Chondrocyte (in vitro differentiated cells): Measurements from ENCODE around the gene ST6GALNAC1. TPM values are rescaled to one million over a fixed set of nuclear protein-coding genes. Genes with fewer than 3 reads are reported as not detected.

Experiments
- DNase-seq: peaks from one replicate; pipeline ENCODE4 v3.0.0; 2021; ENCODE audit warnings: mixed read lengths, low spot score
- H3K27ac Mint-ChIP-seq: one replicate; pipeline ENCODE4 v1.8.0; 2021; ENCODE audit warnings: mild to moderate bottlenecking, moderate library complexity, mixed read lengths; ENCODE audit not compliant: unreplicated experiment
- H3K27me3 Mint-ChIP-seq: 2 replicates; pipeline ENCODE4 v1.8.0; 2021; ENCODE audit warnings: low read depth, mixed read lengths
- H3K36me3 Mint-ChIP-seq: 2 replicates; pipeline ENCODE4 v1.8.0; 2021; ENCODE audit warnings: low read depth, mixed read lengths
- H3K4me1 Mint-ChIP-seq: 2 replicates; pipeline ENCODE4 v1.8.0; 2021; ENCODE audit warnings: low read depth, mild to moderate bottlenecking, mixed read lengths
- H3K4me3 Mint-ChIP-seq: one replicate; pipeline ENCODE4 v1.8.0; 2021; ENCODE audit warnings: mild to moderate bottlenecking, moderate library complexity, mixed read lengths; ENCODE audit not compliant: unreplicated experiment
- H3K9me3 Mint-ChIP-seq: 2 replicates; pipeline ENCODE4 v1.8.0; 2021; ENCODE audit warnings: low read depth, mixed read lengths
- total RNA-seq: library from RNA; stranded (reverse); gene quantifications from 3 replicates; pipeline ENCODE4 v1.2.1, GENCODE V29; 2021
- TF ChIP-seq, protein P1 (sequence below): fragments of 200-600 bp; sonication (generic); IDR thresholded peaks from 2 replicates; pipeline ENCODE4 v1.5.0; 2021; ENCODE audit warnings: antibody characterized with exemption, mild to moderate bottlenecking, moderate library complexity

The ST6GALNAC1 gene
- total RNA-seq, 1 donor from 2014 or later, result not detected

DNA sequence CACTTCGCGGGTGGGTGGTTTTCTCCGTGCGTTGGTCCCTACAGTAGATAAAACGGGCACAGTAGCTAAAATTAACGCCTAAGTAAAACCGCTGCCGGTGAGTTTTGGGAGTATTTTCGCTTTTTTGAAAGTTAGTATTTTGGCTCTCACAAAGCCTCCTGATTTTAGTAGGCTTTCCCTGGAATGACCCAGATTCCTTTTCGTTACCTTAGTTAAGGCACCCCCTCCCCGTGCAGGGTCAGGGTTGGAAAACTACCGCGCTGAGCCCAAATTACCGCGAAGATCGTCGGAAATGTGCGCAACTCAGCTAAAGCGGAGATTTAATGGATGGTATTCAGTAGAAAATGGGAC lies 28.3 kb upstream of the ST6GALNAC1 start:
- H3K4me3 Mint-ChIP-seq, result peak overlapping the region; percentile 81
- TF ChIP-seq, protein P1, sequence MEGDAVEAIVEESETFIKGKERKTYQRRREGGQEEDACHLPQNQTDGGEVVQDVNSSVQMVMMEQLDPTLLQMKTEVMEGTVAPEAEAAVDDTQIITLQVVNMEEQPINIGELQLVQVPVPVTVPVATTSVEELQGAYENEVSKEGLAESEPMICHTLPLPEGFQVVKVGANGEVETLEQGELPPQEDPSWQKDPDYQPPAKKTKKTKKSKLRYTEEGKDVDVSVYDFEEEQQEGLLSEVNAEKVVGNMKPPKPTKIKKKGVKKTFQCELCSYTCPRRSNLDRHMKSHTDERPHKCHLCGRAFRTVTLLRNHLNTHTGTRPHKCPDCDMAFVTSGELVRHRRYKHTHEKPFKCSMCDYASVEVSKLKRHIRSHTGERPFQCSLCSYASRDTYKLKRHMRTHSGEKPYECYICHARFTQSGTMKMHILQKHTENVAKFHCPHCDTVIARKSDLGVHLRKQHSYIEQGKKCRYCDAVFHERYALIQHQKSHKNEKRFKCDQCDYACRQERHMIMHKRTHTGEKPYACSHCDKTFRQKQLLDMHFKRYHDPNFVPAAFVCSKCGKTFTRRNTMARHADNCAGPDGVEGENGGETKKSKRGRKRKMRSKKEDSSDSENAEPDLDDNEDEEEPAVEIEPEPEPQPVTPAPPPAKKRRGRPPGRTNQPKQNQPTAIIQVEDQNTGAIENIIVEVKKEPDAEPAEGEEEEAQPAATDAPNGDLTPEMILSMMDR, result no peak
- H3K36me3 Mint-ChIP-seq, result peaks cover 8% of the 10 kb centered on the region
- peaks cover 19% of the 10 kb centered on the region for H3K4me1 Mint-ChIP-seq
- peaks cover 3% of the 10 kb centered on the region for H3K9me3 Mint-ChIP-seq
- peak overlapping the region; percentile 87 for H3K27ac Mint-ChIP-seq
- no peaks in the 10 kb centered on the region for H3K27me3 Mint-ChIP-seq
- DNase-seq, result no peak

GRCh38 chr17:76671123-76671911 lies 27.8 kb upstream of the ST6GALNAC1 start:
- Mint-ChIP-seq H3K27ac (peak overlapping the region; percentile 87), H3K9me3 (peaks cover 3% of the 10 kb centered on the region), H3K4me3 (peak overlapping the region; percentile 81), H3K36me3 (peaks cover 7% of the 10 kb centered on the region), H3K27me3 (no peaks in the 10 kb centered on the region), H3K4me1 (peaks cover 19% of the 10 kb centered on the region)
- peak; percentile 95 for DNase-seq
- TF ChIP-seq, protein P1, result no peak

DNA sequence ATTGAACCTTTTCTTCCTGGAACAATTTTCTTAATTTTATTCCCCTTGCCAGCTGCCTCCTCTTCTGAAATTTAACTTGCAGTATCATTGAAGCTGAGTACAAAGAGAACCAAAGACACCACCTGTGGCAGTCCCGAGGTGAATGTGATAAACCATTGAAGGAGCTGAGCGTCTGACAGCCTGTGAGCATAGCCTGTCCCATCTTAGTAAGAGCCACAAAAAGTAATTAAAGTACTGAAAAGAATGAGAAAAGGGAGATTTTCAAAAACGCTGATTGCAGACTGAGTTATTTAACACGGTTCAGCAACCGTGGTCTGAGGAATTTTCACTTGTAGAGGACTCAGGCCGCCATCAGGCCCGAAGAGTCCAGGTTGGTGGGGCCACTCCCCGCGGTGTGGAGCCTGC lies 27.2 kb upstream of the ST6GALNAC1 start:
- TF ChIP-seq, protein P1, result no peak
- H3K4me1 Mint-ChIP-seq, result peaks cover 19% of the 10 kb centered on the region
- peak overlapping the region; percentile 81 for H3K4me3 Mint-ChIP-seq
- DNase-seq, result no peak
- no peaks in the 10 kb centered on the region for H3K27me3 Mint-ChIP-seq
- peaks cover 6% of the 10 kb centered on the region for H3K36me3 Mint-ChIP-seq
- H3K27ac Mint-ChIP-seq, result no peak overlapping the region
- peaks cover 3% of the 10 kb centered on the region for H3K9me3 Mint-ChIP-seq

GRCh38 chr17:76670020-76670717 lies 26.6 kb upstream of the ST6GALNAC1 start:
- no peaks in the 10 kb centered on the region for H3K27me3 Mint-ChIP-seq
- H3K9me3 Mint-ChIP-seq, result peaks cover 3% of the 10 kb centered on the region
- no peak for DNase-seq
- TF ChIP-seq, protein P1, result no peak
- no peak overlapping the region for H3K4me3 Mint-ChIP-seq
- no peak overlapping the region for H3K27ac Mint-ChIP-seq
- peaks cover 19% of the 10 kb centered on the region for H3K4me1 Mint-ChIP-seq
- H3K36me3 Mint-ChIP-seq, result peaks cover 4% of the 10 kb centered on the region

DNA sequence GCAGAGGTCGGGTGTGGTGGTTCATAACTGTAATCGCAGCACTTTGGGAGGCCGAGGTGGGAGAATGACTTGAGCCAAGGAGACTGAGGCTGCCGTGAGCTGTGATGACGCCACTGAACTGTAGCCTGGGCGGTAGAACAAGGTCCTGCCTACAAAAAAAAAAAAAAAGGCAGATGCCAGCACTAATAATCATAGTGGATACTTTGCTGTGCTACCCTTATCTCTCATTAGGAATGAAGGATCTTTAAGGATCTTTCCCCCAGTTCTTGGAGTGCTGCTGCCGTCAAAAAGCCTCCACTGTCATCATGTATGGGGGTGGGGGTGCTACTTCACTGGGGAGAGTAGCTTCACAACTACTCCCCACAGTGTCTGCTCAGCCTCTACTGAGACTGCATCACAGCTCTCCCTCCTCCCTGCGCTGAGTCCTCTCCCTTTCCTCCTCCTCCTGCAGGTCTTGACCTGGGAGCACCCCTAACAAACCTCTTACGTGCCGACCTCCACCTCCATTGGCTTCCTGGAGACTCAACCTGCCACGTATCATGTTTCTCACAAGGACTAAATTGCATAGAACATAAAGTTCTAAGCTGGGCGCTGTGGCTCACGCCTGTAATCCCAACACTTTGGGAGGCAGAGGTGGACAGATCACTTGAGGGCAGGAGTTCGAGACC lies 24.4 kb upstream of the ST6GALNAC1 start:
- H3K36me3 Mint-ChIP-seq, result no peaks in the 10 kb centered on the region
- no peaks in the 10 kb centered on the region for H3K27me3 Mint-ChIP-seq
- H3K4me1 Mint-ChIP-seq, result peaks cover 19% of the 10 kb centered on the region
- H3K27ac Mint-ChIP-seq, result no peak overlapping the region
- TF ChIP-seq, protein P1, result no peak
- H3K9me3 Mint-ChIP-seq, result peaks cover 3% of the 10 kb centered on the region
- DNase-seq, result no peak
- H3K4me3 Mint-ChIP-seq, result no peak overlapping the region
